A673 (cell line): Measurements from ENCODE around the gene CRYGS.

Experiments used
- CTCF ChIP-seq: fragments of 300-800, 200-600 bp; sonication (generic); conservative IDR thresholded peaks from 2 replicates; pipeline ENCODE4 v1.5.1; 2017; ENCODE audit warnings: low read depth, mild to moderate bottlenecking, antibody characterized with exemption, low read length, moderate library complexity, mixed read lengths
- EZH2 ChIP-seq: fragments of 200-600 bp; sonication (generic); IDR thresholded peaks from 2 replicates; pipeline ENCODE4 v1.6.1; 2017; ENCODE audit warnings: borderline replicate concordance, low read depth, mild to moderate bottlenecking, mixed read lengths, antibody characterized with exemption, low read length; ENCODE audit not compliant: poor library complexity, severe bottlenecking

- TF ChIP-seq CTCF = no peak
- TF ChIP-seq EZH2 = no peak
Measured at GRCh38 chr3:186510374-186511079, 33.7 kb downstream of the CRYGS start.
